Sigmoid colon (tissue), 7 donors: ENCODE measurements around the gene GRN. TPM values are rescaled to one million over a fixed set of nuclear protein-coding genes. Genes with fewer than 3 reads are reported as not detected.
"Not testable (repeated sequence)": the region's sequence is repeated elsewhere in the genome, so short reads cannot be mapped to it uniquely, and the experiment has no call there.

ENCODE experiments used
- DNase-seq: peaks from one replicate; pipeline ENCODE4 v3.0.0-alpha.2; 2019
- H3K27ac ChIP-seq, 4 donors: fragments of 200-600 bp; sonication (generic); one replicate each; pipeline ENCODE4 v1.5.1; 2016 to 2019; ENCODE audit warnings: mild to moderate bottlenecking in 1 of 4
- H3K27me3 ChIP-seq, 3 donors: fragments of 200-600 bp; sonication (generic); one replicate each; pipeline ENCODE4 v1.5.1; 2019; ENCODE audit warnings: mild to moderate bottlenecking in 1 of 3
- H3K36me3 ChIP-seq, 4 donors: fragments of 200-600 bp; sonication (generic); one replicate each; pipeline ENCODE4 v1.5.1; 2016 to 2019
- H3K4me1 ChIP-seq, 4 donors: fragments of 200-600 bp; sonication (generic); one replicate each; pipeline ENCODE4 v1.5.1; 2017 to 2019
- H3K4me3 ChIP-seq, 4 donors: fragments of 200-600 bp; sonication (generic); one replicate each; pipeline ENCODE4 v1.5.1; 2017 to 2019; ENCODE audit warnings: mild to moderate bottlenecking in 2 of 4, moderate library complexity in 1 of 4
- H3K9me3 ChIP-seq, 4 donors: fragments of 200-600 bp in 3 of 4; sonication (generic) in 3 of 4; one replicate each; pipeline versions ENCODE4 v1.5.1 to v1.6.1; 2013 to 2019
- CTCF ChIP-seq, 4 experiments: fragments of 450-650 bp in 3 of 4; fragments of 200-600 bp in 1 of 4; IDR thresholded peaks; one replicate each; pipeline ENCODE4 v1.5.1; 2016 to 2019; ENCODE audit warnings: antibody characterized with exemption in 4 of 4, mild to moderate bottlenecking in 3 of 4, moderate library complexity in 2 of 4
- EP300 ChIP-seq, 4 donors: sonication (generic); formaldehyde crosslinking; IDR thresholded peaks; one replicate each; pipeline ENCODE4 v1.6.1; 2017; ENCODE audit warnings: antibody characterized with exemption in 4 of 4
- POLR2A ChIP-seq, 2 donors: fragments of 450-650 bp; IDR thresholded peaks; one replicate each; pipeline ENCODE4 v1.6.1; 2016; ENCODE audit warnings: antibody characterized with exemption in 2 of 2, mild to moderate bottlenecking in 2 of 2, moderate library complexity in 2 of 2
- POLR2AphosphoS5 ChIP-seq, 4 donors: sonication (generic); formaldehyde crosslinking; IDR thresholded peaks; one replicate each; pipeline ENCODE4 v1.6.1; 2017; ENCODE audit warnings: antibody characterized with exemption in 4 of 4
- WGBS, 2 donors: extraction: QIAGEN DNeasy Blood & Tissue Kit; methylation state at CpG; one replicate each; pipeline ENCODE4 v1.1.7; 2013; 5-methylcytosine and 5-hydroxymethylcytosine counted together
- intact Hi-C: fragments of 100-400 bp; cut with DNase I; formaldehyde crosslinking; loops from one replicate; pipeline ENCODE4 v1.15.1; 2023
- polyA plus RNA-seq, 3 donors: library from polyadenylated mRNA; stranded (reverse); fragments of 200-250 nt; gene quantifications; one replicate each; pipeline ENCODE4 v1.2.3, GENCODE V29; 2013
- total RNA-seq, 4 donors: library from RNA; depleted of rRNA; stranded (reverse); fragments of >200 nt; gene quantifications; one replicate each; pipeline ENCODE4 v1.1.0, GENCODE V29; 2016
- donor health status: healthy with polysubstance abuse.
- donor health status: Bipolar disorder and iron deficiency.
- donor health status: healthy.

GRN gene
- total and polyA plus RNA-seq, 7 donors: 69.7 to 245 (median 176) TPM

GRCh38 chr17:44343510-44344209, 1.4 kb upstream of the GRN start:
- Histone ChIP-seq H3K27ac (no peak overlapping the region), H3K9me3 (no peaks in the 10 kb centered on the region), H3K4me3 (no peak overlapping the region), H3K27me3 (no peaks in the 10 kb centered on the region), H3K36me3 (no peaks in the 10 kb centered on the region), H3K4me1 (peaks cover 0 to 18% (median 16%) of the 10 kb centered on the region in 4 donors)
- DNase-seq: no peak
- intact Hi-C loops: no loop called here
- TF ChIP-seq EP300 (IDR thresholded peaks at IDR 0.05) (no peak), POLR2AphosphoS5 (IDR thresholded peaks at IDR 0.05) (no peak), CTCF (IDR thresholded peaks at IDR 0.05) (no peak), POLR2A (IDR thresholded peaks at IDR 0.05) (no peak)
- 82 to 83% methylated on average over 11 of the region's 11 CpGs for WGBS, 2 donors

GRCh38 chr17:44345454-44346026, 438 bp downstream of the GRN start:
- H3K4me3 ChIP-seq: peak overlapping the region; percentile 67 to 75 (median 68)
- intact Hi-C loops: loop anchor here (5.0 kb wide), 2 partner anchors 38 to 133 kb away; partner anchors contain the start of gene RUNDC3A
- H3K36me3 ChIP-seq: peaks cover 0 to 16% (median 8%) of the 10 kb centered on the region in 4 donors
- no peaks in the 10 kb centered on the region for H3K9me3 ChIP-seq
- peak overlapping the region; percentile 77 to 88 (median 88) for H3K27ac ChIP-seq
- no peaks in the 10 kb centered on the region for H3K27me3 ChIP-seq
- TF ChIP-seq POLR2A (IDR thresholded peaks at IDR 0.05) (no peak), CTCF (IDR thresholded peaks at IDR 0.05) (peak in 2 of 4 experiments; percentile 28 to 36), POLR2AphosphoS5 (IDR thresholded peaks at IDR 0.05) (peak in 1 of 4 donors; percentile 5)
- 1% methylated on average over 21 of the region's 21 CpGs for WGBS, 2 donors
- no peak for DNase-seq
- peaks cover 0 to 18% (median 16%) of the 10 kb centered on the region in 4 donors for H3K4me1 ChIP-seq

GRCh38 chr17:44346064-44346844, 1.2 kb downstream of the GRN start:
- H3K36me3 ChIP-seq: peaks cover 0 to 23% (median 15%) of the 10 kb centered on the region in 4 donors
- no peak for DNase-seq
- H3K9me3 ChIP-seq: no peaks in the 10 kb centered on the region
- peak overlapping the region; percentile 67 to 75 (median 68) for H3K4me3 ChIP-seq
- WGBS, 2 donors: 68 to 69% methylated on average over 13 of the region's 13 CpGs
- H3K27ac ChIP-seq: peak overlapping the region; percentile 77 to 88 (median 88)
- peaks cover 0 to 18% (median 16%) of the 10 kb centered on the region in 4 donors for H3K4me1 ChIP-seq
- TF ChIP-seq CTCF (IDR thresholded peaks at IDR 0.05): no peak
- no peak for TF ChIP-seq EP300 (IDR thresholded peaks at IDR 0.05)
- TF ChIP-seq POLR2AphosphoS5 (IDR thresholded peaks at IDR 0.05): no peak
- TF ChIP-seq POLR2A (IDR thresholded peaks at IDR 0.05): no peak
- no peaks in the 10 kb centered on the region for H3K27me3 ChIP-seq
- intact Hi-C loops: loop anchor here (5.0 kb wide), 2 partner anchors 39 to 134 kb away; partner anchors contain the start of gene RUNDC3A

GRCh38 chr17:44347206-44348055, 2.3 kb downstream of the GRN start:
- not testable (repeated sequence) for H3K4me3 ChIP-seq, H3K9me3 ChIP-seq, H3K27me3 ChIP-seq, DNase-seq, H3K27ac ChIP-seq
- 75% methylated on average over 18 of the region's 18 CpGs for WGBS, 2 donors
- Histone ChIP-seq H3K4me1 (peaks cover 0 to 18% (median 16%) of the 10 kb centered on the region in 4 donors), H3K36me3 (peaks cover 0 to 35% (median 26%) of the 10 kb centered on the region in 4 donors)
- intact Hi-C loops: loop anchor here (5.0 kb wide), 2 partner anchors 40 to 135 kb away; partner anchors contain the start of gene RUNDC3A
